ENCODE data around the gene ZNF740. TPM values are rescaled to one million over a fixed set of nuclear protein-coding genes. Genes with fewer than 3 reads are reported as not detected.

Gene ZNF740
- total and polyA plus RNA-seq, 2 of the 8 experiments (the other 6 are each of a cell fraction or from before 2014, with no cell fraction given): 8.2 to 40.0 TPM

GRCh38 chr12:53233671-53234121, 53.2 kb downstream of the ZNF740 start:
- peak overlapping the region; percentile 40; the same call in 1 of the 2 replicates for H4K8ac ChIP-seq (ENCODE audit: extremely low read depth, insufficient read depth, low read length)
- CTCF ChIA-PET (ENCODE audit: partially characterized antibody): interaction anchor here (0.8 to 23.5 kb wide), 13 partner anchors 8 to 186 kb away, joined by 3 to 535 read pairs (median 6); partner anchors contain the start of genes CSAD, ESPL1 and ITGB7
- H3K4me3 ChIP-seq (ENCODE audit: extremely low read depth in 1 of 4, insufficient read depth in 2 of 4, low read depth in 3 of 4, low read length in 4 of 4): peak overlapping the region in 3 of 4 experiments; percentile 37 to 59 (median 42); a peak in 6 of 8 replicates
- DNase-seq (ENCODE audit: low read depth in 1 of 2, low spot score in 2 of 2) (no peak), FAIRE-seq (no peak)
- H3K79me1 ChIP-seq (ENCODE audit: low read depth, low read length): no peaks in the 10 kb centered on the region
- H2AK5ac ChIP-seq (ENCODE audit: low read depth, low read length): peak overlapping the region; percentile 82
- H3K79me2 ChIP-seq (ENCODE audit: control insufficient read depth in 1 of 2, insufficient read depth in 2 of 2, low read length in 2 of 2): peaks cover 0 to 13% of the 10 kb centered on the region in 2 experiments; a peak in 1 of 4 replicates
- peak overlapping the region; percentile 99 for H2BK15ac ChIP-seq (ENCODE audit: low read length)
- H2BK12ac ChIP-seq (ENCODE audit: low read depth, low read length): peak overlapping the region; percentile 100
- H3K56ac ChIP-seq (replicated peaks; ENCODE audit: insufficient read length, low read depth, low read length): no peak overlapping the region
- no peaks in the 10 kb centered on the region for H3K27me3 ChIP-seq (replicated peaks in 1 of 4; ENCODE audit: control insufficient read depth in 3 of 4, extremely low read depth in 1 of 4, insufficient read depth in 3 of 4, low read length in 3 of 4)
- H3K18ac ChIP-seq (ENCODE audit: extremely low read depth, low read length): peak overlapping the region; percentile 99
- no peaks in the 10 kb centered on the region for H3K36me3 ChIP-seq (ENCODE audit: control insufficient read depth in 2 of 4, insufficient read depth in 4 of 4, low read length in 3 of 4)
- no peak overlapping the region for H3K23ac ChIP-seq (ENCODE audit: insufficient read length)
- H3K14ac ChIP-seq (ENCODE audit: insufficient read length): no peak overlapping the region
- peak overlapping the region; percentile 71 to 92 for H3K4me2 ChIP-seq (ENCODE audit: insufficient read depth in 1 of 2, low read depth in 2 of 2, low read length in 2 of 2)
- H2AFZ ChIP-seq (ENCODE audit: low read length): no peak overlapping the region
- peak overlapping the region; percentile 45 for H4K5ac ChIP-seq (ENCODE audit: insufficient read length, low read depth, low read length)
- H3K27ac ChIP-seq (ENCODE audit: low read depth, low read length): 0 out of 2 replicates have a peak overlapping the region, but pooled peaks have one; percentile 40
- POLR2A ChIA-PET (ENCODE audit: partially characterized antibody): interaction anchor here (0.7 to 12.4 kb wide), 10 partner anchors 14 to 227 kb away, joined by 3 to 151 read pairs (median 4); partner anchors contain the start of genes EIF4B, ESPL1 and PFDN5
- no peaks in the 10 kb centered on the region for H4K20me1 ChIP-seq (replicated peaks in 1 of 2; ENCODE audit: control insufficient read depth in 1 of 2, insufficient read depth in 2 of 2, low read length in 2 of 2)
- H3K4ac ChIP-seq (replicated peaks; ENCODE audit: insufficient read length, low read depth, low read length): peak overlapping the region; percentile 76
- WGBS, 2 experiments (ENCODE audit: extremely low coverage in 1 of 2, insufficient coverage in 1 of 2, insufficient read length in 1 of 2, insufficient replicate concordance in 2 of 2, low coverage in 1 of 2, low lambda C conversion rate in 2 of 2, missing lambda C conversion rate in 1 of 2): 23% methylated on average over 7 of the region's 7 CpGs; no CpG with 5 or more reads in 1 of the 2 experiments
- H3K9ac ChIP-seq (replicated peaks in 1 of 4; ENCODE audit: extremely low read depth in 1 of 4, low read depth in 3 of 4, low read length in 3 of 4): peak overlapping the region in 2 of 4 experiments; percentile 28 to 38; a peak in 3 of 7 replicates
- peaks cover 11% of the 10 kb centered on the region; the same call in 1 of the 2 replicates for H3K23me2 ChIP-seq (ENCODE audit: low read depth, low read length)
- peak overlapping the region; percentile 76 for H2BK120ac ChIP-seq (replicated peaks; ENCODE audit: low read depth, low read length)
- peak overlapping the region; percentile 78 for H4K91ac ChIP-seq (replicated peaks; ENCODE audit: insufficient read length, low read length)
- peak overlapping the region; percentile 97 for H2BK20ac ChIP-seq (ENCODE audit: low read length)
- no peaks in the 10 kb centered on the region for H3K9me3 ChIP-seq (ENCODE audit: insufficient read depth in 2 of 2, low read depth in 1 of 2, low read length in 1 of 2)
- H3K4me1 ChIP-seq (replicated peaks in 1 of 4; ENCODE audit: control insufficient read depth in 3 of 4, insufficient read depth in 4 of 4, low read length in 3 of 4): peaks cover 31 to 62% (median 46%) of the 10 kb centered on the region in 4 experiments
- peak overlapping the region; percentile 93; the same call in 1 of the 2 replicates for H2BK5ac ChIP-seq (ENCODE audit: low read depth, low read length)
- TF ChIP-seq TAF7 (optimal IDR thresholded peaks at IDR 0.05; ENCODE audit: borderline replicate concordance, low read depth, low read length) (no peak), CTCF (IDR thresholded peaks at IDR 0.05; ENCODE audit: control extremely low read depth in 1 of 3, insufficient read depth in 1 of 3, low read depth in 1 of 3, low read length in 3 of 3) (no peak), EP300 (IDR thresholded peaks at IDR 0.05; ENCODE audit: borderline replicate concordance in 1 of 2, low read depth in 2 of 2, low read length in 2 of 2) (no peak), ZNF274 (IDR thresholded peaks at IDR 0.05; ENCODE audit: borderline replicate concordance, extremely low read depth, low read length) (no peak), HDAC6 (IDR thresholded peaks at IDR 0.05; ENCODE audit: low read depth, low read length) (no peak), BRCA1 (IDR thresholded peaks at IDR 0.05; ENCODE audit: low read depth, low read length) (no peak), JUND (IDR thresholded peaks at IDR 0.05; ENCODE audit: low read length) (no peak), POLR2A (IDR thresholded peaks at IDR 0.05; ENCODE audit: control extremely low read depth in 1 of 2, low read depth in 2 of 2, low read length in 2 of 2) (no peak), ASH2L (IDR thresholded peaks at IDR 0.05; ENCODE audit: low read length) (peak; percentile 30), TEAD4 (IDR thresholded peaks at IDR 0.05; ENCODE audit: low read depth, low read length) (peak; percentile 50)
